Stomach (tissue), 4 donors: ENCODE results near the gene AOC2.

Experiments used
- CTCF ChIP-seq, 7 experiments: fragments of 450-650 bp in 4 of 7; fragments of 200-600 bp in 3 of 7; sonication (generic) in 3 of 7; IDR thresholded peaks; one replicate each; pipeline ENCODE4 v1.5.1; 2016 to 2019; ENCODE audit warnings: antibody characterized with exemption in 7 of 7, control low read depth in 2 of 7, mild to moderate bottlenecking in 1 of 7
- POLR2A ChIP-seq, 4 donors: fragments of 450-650 bp; IDR thresholded peaks; one replicate each; pipeline ENCODE4 v1.6.1; 2016; ENCODE audit warnings: antibody characterized with exemption in 4 of 4, control low read depth in 2 of 4, mild to moderate bottlenecking in 1 of 4, moderate library complexity in 1 of 4
- POLR2AphosphoS5 ChIP-seq, 3 donors: sonication (generic); formaldehyde crosslinking; IDR thresholded peaks; one replicate each; pipeline ENCODE4 v1.6.1; 2016; ENCODE audit warnings: antibody characterized with exemption in 3 of 3

DNA sequence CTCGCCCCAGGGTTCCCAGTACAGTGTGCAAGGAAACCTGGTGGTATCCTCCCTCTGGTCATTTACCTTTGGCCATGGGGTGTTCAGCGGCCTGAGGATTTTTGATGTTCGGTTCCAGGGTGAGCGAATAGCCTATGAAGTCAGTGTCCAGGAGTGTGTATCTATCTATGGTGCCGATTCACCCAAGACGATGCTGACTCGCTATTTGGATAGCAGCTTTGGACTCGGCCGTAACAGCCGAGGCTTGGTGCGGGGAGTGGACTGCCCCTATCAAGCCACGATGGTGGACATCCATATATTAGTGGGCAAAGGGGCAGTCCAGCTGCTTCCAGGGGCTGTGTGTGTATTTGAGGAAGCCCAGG lies 1.2 kb downstream of the AOC2 start:
- TF ChIP-seq CTCF (IDR thresholded peaks at IDR 0.05) (no peak), POLR2A (IDR thresholded peaks at IDR 0.05) (no peak), POLR2AphosphoS5 (IDR thresholded peaks at IDR 0.05) (no peak)
